Endodermal cell (in vitro differentiated cells): ENCODE measurements around the gene PTOV1. TPM values are rescaled to one million over a fixed set of nuclear protein-coding genes. Genes with fewer than 3 reads are reported as not detected.

Experiments
- DNase-seq: peaks from one replicate; pipeline ENCODE4 v3.0.0-alpha.2; 2017
- H3K27ac ChIP-seq: 2 replicates; pipeline ENCODE4 v1.5.1; 2013; ENCODE audit warnings: mild to moderate bottlenecking, low read depth, low read length, moderate library complexity
- H3K27me3 ChIP-seq: 2 replicates; pipeline ENCODE4 v1.6.1; 2013; ENCODE audit warnings: mild to moderate bottlenecking, low read length, moderate library complexity; ENCODE audit not compliant: insufficient read depth, control insufficient read depth, poor library complexity, severe bottlenecking
- H3K36me3 ChIP-seq: 2 replicates; pipeline ENCODE4 v1.7.0; 2013; ENCODE audit warnings: mild to moderate bottlenecking, low read length, moderate library complexity; ENCODE audit not compliant: control insufficient read depth, insufficient read depth
- H3K4me1 ChIP-seq: one replicate; pipeline ENCODE4 v1.7.0; 2013; ENCODE audit warnings: low read length; ENCODE audit not compliant: control insufficient read depth, insufficient read depth
- H3K4me3 ChIP-seq: 2 replicates; pipeline ENCODE4 v1.5.1; 2013; ENCODE audit warnings: mild to moderate bottlenecking, low read length, moderate library complexity
- H3K9ac ChIP-seq: 2 replicates; pipeline ENCODE4 v1.6.1; 2013; ENCODE audit warnings: mild to moderate bottlenecking, low read length, moderate library complexity; ENCODE audit not compliant: poor library complexity, severe bottlenecking; ENCODE audit errors: extremely low read depth
- H3K9me3 ChIP-seq: 2 replicates; pipeline ENCODE4 v1.6.1; 2013; ENCODE audit warnings: mild to moderate bottlenecking, low read length, moderate library complexity; ENCODE audit not compliant: control insufficient read depth
- H3K27ac Mint-ChIP-seq: 2 replicates; pipeline ENCODE4 v1.8.0; 2020; ENCODE audit warnings: mixed read lengths
- H3K27me3 Mint-ChIP-seq: 2 replicates; pipeline ENCODE4 v1.8.0; 2021; ENCODE audit warnings: mild to moderate bottlenecking, mixed read lengths; ENCODE audit not compliant: insufficient read depth
- H3K36me3 Mint-ChIP-seq: 2 replicates; pipeline ENCODE4 v1.8.0; 2020; ENCODE audit warnings: low read depth, mixed read lengths
- H3K4me1 Mint-ChIP-seq: 2 replicates; pipeline ENCODE4 v1.8.0; 2020; ENCODE audit warnings: mixed read lengths
- H3K4me3 Mint-ChIP-seq: 2 replicates; pipeline ENCODE4 v1.8.0; 2020; ENCODE audit warnings: mild to moderate bottlenecking, moderate library complexity, mixed read lengths
- H3K9me3 Mint-ChIP-seq: 2 replicates; pipeline ENCODE4 v1.8.0; 2020; ENCODE audit warnings: mild to moderate bottlenecking, mixed read lengths
- CTCF ChIP-seq: fragments of 200-600 bp; sonication (generic); conservative IDR thresholded peaks from 2 replicates; pipeline ENCODE4 v1.5.0; 2021; ENCODE audit warnings: antibody characterized with exemption, mild to moderate bottlenecking
- WGBS, 2 experiments: methylation state at CpG; one replicate each; pipeline versions ENCODE4 v1.1.5 to v1.1.7; 2013; ENCODE audit warnings: missing lambda C conversion rate in 2 of 2, mixed read lengths in 1 of 2; ENCODE audit not compliant: insufficient coverage in 1 of 2, insufficient read length in 1 of 2; 5-methylcytosine and 5-hydroxymethylcytosine counted together
- total RNA-seq, 2 donors: library from RNA; stranded (reverse); fragmentation: NEBNext Ultra II Directional in 1 of 2; extraction: Animal tissue kit (Norgen Biotek cat#: 25700) in 1 of 2; gene quantifications; 2 replicates in 1 of 2; 3 replicates in 1 of 2; pipeline ENCODE4 v1.2.1, GENCODE V29; 2021

Gene PTOV1
- total RNA-seq, 2 donors from 2014 or later = 279 to 287 TPM

GRCh38 chr19:49877879-49878743, 27.2 kb downstream of the PTOV1 start:
- Mint-ChIP-seq H3K4me1 (peaks cover 5% of the 10 kb centered on the region), H3K4me3 (no peak overlapping the region), H3K27ac (no peak overlapping the region), H3K9me3 (no peaks in the 10 kb centered on the region), H3K36me3 (peaks cover 45% of the 10 kb centered on the region), H3K27me3 (no peaks in the 10 kb centered on the region)
- no peaks in the 10 kb centered on the region for H3K4me1 ChIP-seq
- H3K9me3 ChIP-seq = no peaks in the 10 kb centered on the region
- H3K27me3 ChIP-seq = no peaks in the 10 kb centered on the region
- DNase-seq = peak; percentile 99
- H3K4me3 ChIP-seq = peak overlapping the region; percentile 96
- WGBS, 2 experiments = 9 to 12% methylated on average over 20 to 39 of the region's 41 CpGs
- peak overlapping the region; percentile 93 for H3K9ac ChIP-seq
- H3K36me3 ChIP-seq = peaks cover 38% of the 10 kb centered on the region
- peak overlapping the region; percentile 96 for H3K27ac ChIP-seq
- TF ChIP-seq CTCF = no peak

DNA sequence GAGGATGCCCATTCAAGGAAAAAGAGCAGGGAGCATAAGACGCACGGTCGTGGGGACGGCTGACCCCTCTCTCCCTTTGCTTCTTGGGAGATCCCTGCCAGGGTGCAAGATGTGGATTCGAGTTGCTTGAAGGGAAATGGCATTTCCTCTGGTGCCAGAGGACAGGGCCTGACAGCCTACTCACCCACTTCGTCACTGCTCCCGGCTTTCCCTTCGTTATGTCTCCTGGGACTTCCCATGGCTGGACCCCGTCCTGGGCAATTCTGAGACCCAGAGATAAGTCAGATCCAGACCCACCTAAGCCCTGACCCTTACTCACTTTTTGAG, 27.7 kb downstream of the PTOV1 start:
- no peak overlapping the region for H3K4me3 Mint-ChIP-seq
- H3K36me3 ChIP-seq = peaks cover 43% of the 10 kb centered on the region
- H3K9ac ChIP-seq = peak overlapping the region; percentile 93
- 92 to 93% methylated on average over 5 to 9 of the region's 9 CpGs for WGBS, 2 experiments
- no peak overlapping the region for H3K27ac ChIP-seq
- TF ChIP-seq CTCF = no peak
- H3K4me3 ChIP-seq = peak overlapping the region; percentile 96
- no peaks in the 10 kb centered on the region for H3K27me3 Mint-ChIP-seq
- H3K27ac Mint-ChIP-seq = no peak overlapping the region
- H3K4me1 Mint-ChIP-seq = peaks cover 5% of the 10 kb centered on the region
- H3K27me3 ChIP-seq = no peaks in the 10 kb centered on the region
- no peaks in the 10 kb centered on the region for H3K4me1 ChIP-seq
- peaks cover 51% of the 10 kb centered on the region for H3K36me3 Mint-ChIP-seq
- no peak for DNase-seq
- no peaks in the 10 kb centered on the region for H3K9me3 ChIP-seq
- no peaks in the 10 kb centered on the region for H3K9me3 Mint-ChIP-seq

GRCh38 chr19:49879243-49879963, 28.4 kb downstream of the PTOV1 start:
- Mint-ChIP-seq H3K9me3 (no peaks in the 10 kb centered on the region), H3K27me3 (no peaks in the 10 kb centered on the region), H3K36me3 (peaks cover 55% of the 10 kb centered on the region), H3K27ac (no peak overlapping the region), H3K4me1 (peaks cover 5% of the 10 kb centered on the region), H3K4me3 (no peak overlapping the region)
- no peaks in the 10 kb centered on the region for H3K27me3 ChIP-seq
- WGBS, 2 experiments = 93 to 96% methylated on average over 10 to 12 of the region's 12 CpGs
- H3K4me3 ChIP-seq = no peak overlapping the region
- no peaks in the 10 kb centered on the region for H3K4me1 ChIP-seq
- no peak overlapping the region for H3K9ac ChIP-seq
- no peak for TF ChIP-seq CTCF
- no peaks in the 10 kb centered on the region for H3K9me3 ChIP-seq
- H3K27ac ChIP-seq = no peak overlapping the region
- peaks cover 45% of the 10 kb centered on the region for H3K36me3 ChIP-seq
- no peak for DNase-seq
